Measurements from ENCODE around the gene CCDC91.

CCDC91 gene

GRCh38 chr12:28507867-28508266 lies 317.6 kb downstream of the CCDC91 start:
- H2BK12ac ChIP-seq (ENCODE audit: low read length) = no peak overlapping the region
- no peak overlapping the region for H4K91ac ChIP-seq (ENCODE audit: low read depth, low read length)
- H2BK120ac ChIP-seq (ENCODE audit: insufficient read depth, low read length, poor library complexity) = no peak overlapping the region
- H3K27me3 ChIP-seq (ENCODE audit: insufficient read depth, low read length) = no peaks in the 10 kb centered on the region
- no peaks in the 10 kb centered on the region for H3K9me3 ChIP-seq (ENCODE audit: insufficient read depth, low read depth, low read length)
- no peak for DNase-seq
- WGBS (ENCODE audit: extremely low coverage, insufficient coverage, insufficient read length) = no CpG with 5 or more reads among the region's 3 CpGs
- H4K12ac ChIP-seq (ENCODE audit: low read depth, low read length) = no peak overlapping the region
- H3K36me3 ChIP-seq (ENCODE audit: control insufficient read depth in 1 of 2, insufficient read depth in 2 of 2, low read length in 2 of 2) = no peaks in the 10 kb centered on the region
- no peak overlapping the region for H3K27ac ChIP-seq (ENCODE audit: low read depth, low read length)
- no peak overlapping the region for H3K14ac ChIP-seq (ENCODE audit: low read length)
- H3K79me1 ChIP-seq (ENCODE audit: low read length) = no peaks in the 10 kb centered on the region
- no peaks in the 10 kb centered on the region for H3K79me2 ChIP-seq (ENCODE audit: control insufficient read depth, insufficient read depth, low read length, poor library complexity)
- H2AK5ac ChIP-seq (ENCODE audit: low read length) = no peak overlapping the region
- H2AFZ ChIP-seq (ENCODE audit: insufficient read depth, low read length, poor library complexity) = no peak overlapping the region
- no peaks in the 10 kb centered on the region for H3K4me1 ChIP-seq (ENCODE audit: control insufficient read depth in 1 of 2, insufficient read depth in 2 of 2, low read length in 2 of 2)
- H3K4me3 ChIP-seq (ENCODE audit: low read depth, low read length) = no peak overlapping the region
- no peak overlapping the region for H3K4me2 ChIP-seq (ENCODE audit: low read length)
- no peak overlapping the region for H4K8ac ChIP-seq (ENCODE audit: low read depth, low read length)
- no peak overlapping the region for H3K9ac ChIP-seq (ENCODE audit: low read length)
- H3K23ac ChIP-seq (ENCODE audit: low read length) = no peak overlapping the region
- H2BK5ac ChIP-seq (ENCODE audit: low read depth, low read length, poor library complexity) = no peak overlapping the region
- no peak overlapping the region for H3K4ac ChIP-seq (ENCODE audit: low read depth, low read length)
- H3K18ac ChIP-seq (ENCODE audit: low read length) = no peak overlapping the region

GRCh38 chr12:28512406-28512805 lies 322.1 kb downstream of the CCDC91 start:
- Histone ChIP-seq H3K36me3 (ENCODE audit: control insufficient read depth in 1 of 2, insufficient read depth in 2 of 2, low read length in 2 of 2) (no peaks in the 10 kb centered on the region), H4K91ac (ENCODE audit: low read depth, low read length) (no peak overlapping the region), H3K14ac (ENCODE audit: low read length) (no peak overlapping the region), H3K23ac (ENCODE audit: low read length) (no peak overlapping the region), H4K12ac (ENCODE audit: low read depth, low read length) (no peak overlapping the region), H3K18ac (ENCODE audit: low read length) (no peak overlapping the region), H3K79me2 (ENCODE audit: control insufficient read depth, insufficient read depth, low read length, poor library complexity) (no peaks in the 10 kb centered on the region), H3K27ac (ENCODE audit: low read depth, low read length) (no peak overlapping the region), H3K79me1 (ENCODE audit: low read length) (no peaks in the 10 kb centered on the region), H3K4ac (ENCODE audit: low read depth, low read length) (no peak overlapping the region), H3K4me1 (ENCODE audit: control insufficient read depth in 1 of 2, insufficient read depth in 2 of 2, low read length in 2 of 2) (no peaks in the 10 kb centered on the region), H2BK120ac (ENCODE audit: insufficient read depth, low read length, poor library complexity) (no peak overlapping the region), H2AFZ (ENCODE audit: insufficient read depth, low read length, poor library complexity) (no peak overlapping the region), H3K27me3 (ENCODE audit: insufficient read depth, low read length) (no peaks in the 10 kb centered on the region), H3K9me3 (ENCODE audit: insufficient read depth, low read depth, low read length) (no peaks in the 10 kb centered on the region), H4K8ac (ENCODE audit: low read depth, low read length) (no peak overlapping the region), H2BK12ac (ENCODE audit: low read length) (no peak overlapping the region), H3K4me2 (ENCODE audit: low read length) (no peak overlapping the region), H3K9ac (ENCODE audit: low read length) (no peak overlapping the region), H3K4me3 (ENCODE audit: low read depth, low read length) (no peak overlapping the region), H2AK5ac (ENCODE audit: low read length) (no peak overlapping the region), H2BK5ac (ENCODE audit: low read depth, low read length, poor library complexity) (no peak overlapping the region)
- WGBS (ENCODE audit: extremely low coverage, insufficient coverage, insufficient read length) = no CpG with 5 or more reads among the region's 6 CpGs
- DNase-seq = no peak

GRCh38 chr12:28512876-28513275 lies 322.6 kb downstream of the CCDC91 start:
- Histone ChIP-seq H4K12ac (ENCODE audit: low read depth, low read length) (no peak overlapping the region), H3K9me3 (ENCODE audit: insufficient read depth, low read depth, low read length) (no peaks in the 10 kb centered on the region), H2BK12ac (ENCODE audit: low read length) (no peak overlapping the region), H3K79me1 (ENCODE audit: low read length) (no peaks in the 10 kb centered on the region), H3K4me2 (ENCODE audit: low read length) (no peak overlapping the region), H3K4me3 (ENCODE audit: low read depth, low read length) (no peak overlapping the region), H3K27me3 (ENCODE audit: insufficient read depth, low read length) (no peaks in the 10 kb centered on the region), H3K27ac (ENCODE audit: low read depth, low read length) (no peak overlapping the region), H3K14ac (ENCODE audit: low read length) (no peak overlapping the region), H4K8ac (ENCODE audit: low read depth, low read length) (no peak overlapping the region), H3K4me1 (ENCODE audit: control insufficient read depth in 1 of 2, insufficient read depth in 2 of 2, low read length in 2 of 2) (no peaks in the 10 kb centered on the region), H3K36me3 (ENCODE audit: control insufficient read depth in 1 of 2, insufficient read depth in 2 of 2, low read length in 2 of 2) (no peaks in the 10 kb centered on the region), H2BK5ac (ENCODE audit: low read depth, low read length, poor library complexity) (no peak overlapping the region), H3K23ac (ENCODE audit: low read length) (no peak overlapping the region), H2AFZ (ENCODE audit: insufficient read depth, low read length, poor library complexity) (no peak overlapping the region), H4K91ac (ENCODE audit: low read depth, low read length) (no peak overlapping the region), H3K18ac (ENCODE audit: low read length) (no peak overlapping the region), H3K79me2 (ENCODE audit: control insufficient read depth, insufficient read depth, low read length, poor library complexity) (no peaks in the 10 kb centered on the region), H2BK120ac (ENCODE audit: insufficient read depth, low read length, poor library complexity) (no peak overlapping the region), H2AK5ac (ENCODE audit: low read length) (no peak overlapping the region), H3K4ac (ENCODE audit: low read depth, low read length) (no peak overlapping the region), H3K9ac (ENCODE audit: low read length) (no peak overlapping the region)
- WGBS (ENCODE audit: extremely low coverage, insufficient coverage, insufficient read length) = no CpG with 5 or more reads among the region's 1 CpG
- no peak for DNase-seq

GRCh38 chr12:28513983-28514382 lies 323.7 kb downstream of the CCDC91 start:
- no peak overlapping the region for H3K14ac ChIP-seq (ENCODE audit: low read length)
- no peaks in the 10 kb centered on the region for H3K27me3 ChIP-seq (ENCODE audit: insufficient read depth, low read length)

More at GRCh38 chr12:28513983-28514382, 323.7 kb downstream of the CCDC91 start:
- Histone ChIP-seq H4K91ac (ENCODE audit: low read depth, low read length) (no peak overlapping the region), H3K4ac (ENCODE audit: low read depth, low read length) (no peak overlapping the region), H2BK5ac (ENCODE audit: low read depth, low read length, poor library complexity) (no peak overlapping the region), H3K4me1 (ENCODE audit: control insufficient read depth in 1 of 2, insufficient read depth in 2 of 2, low read length in 2 of 2) (no peaks in the 10 kb centered on the region), H2BK120ac (ENCODE audit: insufficient read depth, low read length, poor library complexity) (no peak overlapping the region), H3K23ac (ENCODE audit: low read length) (no peak overlapping the region), H2AFZ (ENCODE audit: insufficient read depth, low read length, poor library complexity) (no peak overlapping the region), H3K79me2 (ENCODE audit: control insufficient read depth, insufficient read depth, low read length, poor library complexity) (no peaks in the 10 kb centered on the region), H3K36me3 (ENCODE audit: control insufficient read depth in 1 of 2, insufficient read depth in 2 of 2, low read length in 2 of 2) (no peaks in the 10 kb centered on the region), H4K8ac (ENCODE audit: low read depth, low read length) (no peak overlapping the region), H3K4me3 (ENCODE audit: low read depth, low read length) (no peak overlapping the region), H2AK5ac (ENCODE audit: low read length) (no peak overlapping the region), H3K27ac (ENCODE audit: low read depth, low read length) (no peak overlapping the region), H4K12ac (ENCODE audit: low read depth, low read length) (no peak overlapping the region), H3K4me2 (ENCODE audit: low read length) (no peak overlapping the region), H3K9ac (ENCODE audit: low read length) (no peak overlapping the region), H3K9me3 (ENCODE audit: insufficient read depth, low read depth, low read length) (no peaks in the 10 kb centered on the region), H3K79me1 (ENCODE audit: low read length) (no peaks in the 10 kb centered on the region), H3K18ac (ENCODE audit: low read length) (no peak overlapping the region), H2BK12ac (ENCODE audit: low read length) (no peak overlapping the region)
- DNase-seq = no peak
- no CpG with 5 or more reads among the region's 1 CpG for WGBS (ENCODE audit: extremely low coverage, insufficient coverage, insufficient read length)

All from trophoblast cell (in vitro differentiated cells and primary cell).